Endothelial cell of hepatic sinusoid (primary cell): ENCODE data around the gene UBAP1L.
"Not testable (repeated sequence)": the region's sequence is repeated elsewhere in the genome, so short reads cannot be mapped to it uniquely, and the experiment has no call there.

Experiments used
- in situ Hi-C: cut with HindIII; loops from 2 replicates; pipeline ENCODE4 v1.10.0; 2017; ENCODE audit warnings: low sequenced_read_pairs

UBAP1L gene

GRCh38 chr15:65085990-65086679, 28.9 kb downstream of the UBAP1L start:
- in situ Hi-C loops: no loop called here

GRCh38 chr15:65085207-65085753, 29.7 kb downstream of the UBAP1L start:
- in situ Hi-C loops: no loop called here

- in situ Hi-C loops: no loop called here
These were observed 30.3 kb downstream of the UBAP1L start for GRCh38 chr15:65084500-65085206.

GRCh38 chr15:65083262-65083701, 31.7 kb downstream of the UBAP1L start:
- in situ Hi-C loops: no loop called here

GRCh38 chr15:65082303-65082953, 32.6 kb downstream of the UBAP1L start:
- in situ Hi-C loops: no loop called here

GRCh38 chr15:65081758-65082157, 33.2 kb downstream of the UBAP1L start:
- in situ Hi-C loops: no loop called here

GRCh38 chr15:65081270-65081669, 33.7 kb downstream of the UBAP1L start:
- in situ Hi-C loops: no loop called here

- in situ Hi-C loops: no loop called here
These were observed 35.4 kb downstream of the UBAP1L start for GRCh38 chr15:65079580-65079979.

- in situ Hi-C loops: no loop called here
These were observed 37.0 kb downstream of the UBAP1L start for GRCh38 chr15:65077981-65078352.

GRCh38 chr15:65077291-65077980, 37.6 kb downstream of the UBAP1L start:
- in situ Hi-C loops: no loop called here

- in situ Hi-C loops: no loop called here
These were observed 38.3 kb downstream of the UBAP1L start, which contains the start of gene KBTBD13 for GRCh38 chr15:65076486-65077290. KBTBD13 (plus strand) TSS chr15:65076746; CDS start chr15:65076816, 70 bp downstream.

- in situ Hi-C loops: not testable (repeated sequence)
These were observed 39.2 kb downstream of the UBAP1L start for GRCh38 chr15:65075607-65076395.

GRCh38 chr15:65074946-65075345, 40.1 kb downstream of the UBAP1L start:
- in situ Hi-C loops: not testable (repeated sequence)

GRCh38 chr15:65072617-65073016, 42.4 kb downstream of the UBAP1L start:
- in situ Hi-C loops: no loop called here

GRCh38 chr15:65072027-65072426, 43.0 kb downstream of the UBAP1L start:
- in situ Hi-C loops: no loop called here

- in situ Hi-C loops: no loop called here
These were observed 43.6 kb downstream of the UBAP1L start for GRCh38 chr15:65071381-65071811.

- in situ Hi-C loops: no loop called here
These were observed 45.0 kb downstream of the UBAP1L start for GRCh38 chr15:65069779-65070546.

- in situ Hi-C loops: no loop called here
These were observed 45.8 kb downstream of the UBAP1L start for GRCh38 chr15:65069179-65069578.

GRCh38 chr15:65068403-65068788, 46.6 kb downstream of the UBAP1L start:
- in situ Hi-C loops: no loop called here
